ENCODE data around the gene CPHXL. TPM values are rescaled to one million over a fixed set of nuclear protein-coding genes. Genes with fewer than 3 reads are reported as not detected.

The CPHXL gene
- not detected in 2 replicates for total RNA-seq

DNA sequence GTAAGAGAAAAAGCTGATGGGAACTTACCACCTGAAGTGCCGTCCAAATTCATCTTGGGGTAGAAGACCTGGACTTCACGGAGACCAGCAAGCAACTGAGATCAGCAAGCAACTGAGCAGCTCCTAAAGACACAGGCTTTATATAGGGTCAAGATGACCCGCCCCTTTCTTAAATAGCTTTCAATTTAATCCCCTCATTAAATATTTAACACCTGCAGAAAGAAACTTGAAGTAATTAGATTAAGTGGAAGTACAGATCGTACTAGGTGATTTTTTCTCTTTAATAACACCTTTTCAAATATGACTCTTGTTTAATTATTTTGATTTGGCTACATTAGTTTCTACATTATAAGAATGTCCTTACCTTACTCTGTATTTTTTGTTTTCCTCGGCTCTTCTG lies at the start of gene CPHXL:
CPHXL (minus strand) TSS at position 101 of the 400 bp plus-strand sequence; CDS start at position 53, 48 bp downstream.

DNA sequence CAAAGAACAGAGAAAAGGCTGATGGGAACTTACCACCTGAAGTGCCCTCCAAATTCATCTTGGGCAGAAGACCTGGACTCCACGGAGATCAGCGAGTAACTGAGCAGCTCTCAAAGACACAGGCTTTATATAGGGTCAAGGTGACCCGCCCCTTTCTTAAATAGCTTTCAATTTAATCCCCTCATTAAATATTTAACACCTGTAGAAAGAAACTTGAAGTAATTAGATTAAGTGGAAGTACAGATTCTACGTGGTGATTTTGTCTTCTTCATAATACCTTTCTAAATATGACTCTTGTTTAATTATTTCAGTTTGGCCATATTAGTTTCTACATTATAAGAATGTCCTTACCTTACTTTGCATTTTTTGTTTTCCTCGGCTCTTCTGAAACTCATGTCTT lies 24.9 kb downstream of the CPHXL start, which contains the start of gene DUXB:
DUXB (minus strand) TSS at position 101 of the 400 bp plus-strand sequence; CDS start at position 58, 43 bp downstream.

DNA sequence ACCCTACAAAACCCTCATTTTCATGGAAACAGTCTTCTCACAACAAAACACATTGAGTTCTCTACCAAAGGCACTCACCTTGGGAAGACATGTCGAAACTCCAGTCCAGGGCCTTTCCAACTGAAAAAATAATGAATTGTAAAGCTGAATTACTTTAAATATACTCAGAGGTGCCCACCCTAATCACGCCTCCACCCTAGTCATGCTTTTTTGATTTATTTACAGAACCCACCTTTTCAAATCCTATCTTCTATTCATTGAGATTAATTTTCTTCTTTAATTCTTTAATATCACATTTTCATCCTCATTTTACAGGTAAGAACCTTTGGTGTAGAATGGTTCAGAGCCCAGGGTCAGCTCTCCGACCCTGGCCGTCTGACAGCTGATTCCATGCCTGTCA lies 49.4 kb downstream of the CPHXL start, which contains the start of gene CPHXL2:
CPHXL2 (minus strand) TSS at position 101 of the 400 bp plus-strand sequence; CDS start at position 91, 10 bp downstream.

Other genes starting within 250 kb of the CPHXL start
- 1.0 and 2.8 TPM in 2 replicates for gene CHST6, start 231.0 kb downstream of the CPHXL start, total RNA-seq
- not detected in 2 replicates for gene CHST5, start 190.4 kb downstream of the CPHXL start, total RNA-seq
- 9.9 and 11.2 TPM in 2 replicates for gene TMEM231, start 170.2 kb downstream of the CPHXL start, total RNA-seq
- 26.0 and 37.9 TPM in 2 replicates for gene GABARAPL2, start 160.1 kb downstream of the CPHXL start, total RNA-seq
- gene ADAT1, start 103.2 kb downstream of the CPHXL start, total RNA-seq: 74.2 and 88.3 TPM in 2 replicates
- gene KARS1, start 78.8 kb downstream of the CPHXL start, total RNA-seq: 134 and 149 TPM in 2 replicates
- gene TERF2IP, start 78.7 kb downstream of the CPHXL start, total RNA-seq: 33.5 and 38.3 TPM in 2 replicates
- gene CPHXL2, start 49.5 kb downstream of the CPHXL start, total RNA-seq: not detected in 2 replicates
- gene DUXB, start 25.0 kb downstream of the CPHXL start, total RNA-seq: not detected in 2 replicates

Data from nasal cavity respiratory epithelium epithelial cell of viscerocranial mucosa (primary cell).